Sciatic nerve (tissue), 2 donors: Measurements from ENCODE around the gene NEK9. TPM values are rescaled to one million over a fixed set of nuclear protein-coding genes. Genes with fewer than 3 reads are reported as not detected.
A peak's percentile ranks its signal among the peaks of the same experiment; 100 is the strongest.
"Not testable (repeated sequence)": the region's sequence is repeated elsewhere in the genome, so short reads cannot be mapped to it uniquely, and the experiment has no call there.

Experiments
- ATAC-seq: fragments of 200-7000 bp; cut with Tn5 transposase; one replicate; pipeline ENCODE4 v1.9.1; 2020; ENCODE audit warnings: mild to moderate bottlenecking, moderate library complexity
- DNase-seq: peaks from one replicate; pipeline ENCODE4 v3.0.0-alpha.2; 2020; ENCODE audit warnings: low spot score
- intact Hi-C: fragments of 100-400 bp; cut with DNase I; formaldehyde crosslinking; loops from one replicate; pipeline ENCODE4 v1.14.2; 2022
- total RNA-seq: library from RNA; stranded (reverse); fragmentation: NEBNext Ultra II Directional; extraction: Animal tissue kit (Norgen Biotek cat#: 25700); gene quantifications from one replicate; pipeline ENCODE4 v1.2.1, GENCODE V29; 2021
- donor health status: DM: no; HTN: no; CAD: no.
- donor health status: DM: no; HTN: no; CAD: no.

Gene NEK9
- total RNA-seq: 111 TPM

- ATAC-seq (peak; percentile 96), DNase-seq (peak; percentile 95)
- intact Hi-C loops: no loop called here
Measured at GRCh38 chr14:75126679-75127473, at the start of gene NEK9. TSS of gene NEK9 (minus strand) at chr14:75127048. CDS start at chr14:75126921, 127 bp downstream.

GRCh38 chr14:75176142-75176820 lies 49.4 kb upstream of the NEK9 start, which contains the start of gene TMED10:
TSS of gene TMED10 (minus strand) at chr14:75176612. CDS start at chr14:75176579, 33 bp downstream.
- DNase-seq (peak; percentile 96), ATAC-seq (peak; percentile 96)
- intact Hi-C loops: no loop called here

- no peak for DNase-seq
- no peak for ATAC-seq
- intact Hi-C loops: no loop called here
Measured at GRCh38 chr14:75175677-75176141, 48.9 kb upstream of the NEK9 start.

- ATAC-seq (no peak), DNase-seq (no peak)
- intact Hi-C loops: no loop called here
Measured at GRCh38 chr14:75174066-75174465, 47.2 kb upstream of the NEK9 start.

GRCh38 chr14:75170772-75171171 lies 43.9 kb upstream of the NEK9 start:
- intact Hi-C loops: no loop called here
- ATAC-seq (no peak), DNase-seq (no peak)

GRCh38 chr14:75168586-75169335 lies 41.9 kb upstream of the NEK9 start:
- no peak for ATAC-seq
- intact Hi-C loops: no loop called here
- no peak for DNase-seq

- intact Hi-C loops: no loop called here
- DNase-seq (no peak), ATAC-seq (no peak)
Measured at GRCh38 chr14:75167325-75167724, 40.5 kb upstream of the NEK9 start.

- intact Hi-C loops: no loop called here
- ATAC-seq: peak; percentile 90
- no peak for DNase-seq
Measured at GRCh38 chr14:75165586-75166391, 38.9 kb upstream of the NEK9 start.

GRCh38 chr14:75164809-75165208 lies 38.0 kb upstream of the NEK9 start:
- no peak for DNase-seq
- intact Hi-C loops: no loop called here
- ATAC-seq: no peak

- ATAC-seq: no peak
- intact Hi-C loops: no loop called here
- no peak for DNase-seq
Measured at GRCh38 chr14:75163677-75164076, 36.8 kb upstream of the NEK9 start.

GRCh38 chr14:75162631-75163030 lies 35.8 kb upstream of the NEK9 start:
- intact Hi-C loops: no loop called here
- DNase-seq (no peak), ATAC-seq (no peak)

GRCh38 chr14:75158843-75159614 lies 32.2 kb upstream of the NEK9 start:
- DNase-seq (no peak), ATAC-seq (no peak)
- intact Hi-C loops: no loop called here

- intact Hi-C loops: no loop called here
- ATAC-seq (no peak), DNase-seq (no peak)
Measured at GRCh38 chr14:75156901-75157300, 30.1 kb upstream of the NEK9 start.

- no peak for ATAC-seq
- DNase-seq: no peak
- intact Hi-C loops: no loop called here
Measured at GRCh38 chr14:75156111-75156510, 29.3 kb upstream of the NEK9 start.

- intact Hi-C loops: no loop called here
- ATAC-seq (no peak), DNase-seq (no peak)
Measured at GRCh38 chr14:75155169-75155568, 28.3 kb upstream of the NEK9 start.

GRCh38 chr14:75153295-75153694 lies 26.4 kb upstream of the NEK9 start:
- DNase-seq (no peak), ATAC-seq (no peak)
- intact Hi-C loops: no loop called here

- no peak for ATAC-seq
- intact Hi-C loops: no loop called here
- no peak for DNase-seq
Measured at GRCh38 chr14:75151851-75152250, 25.0 kb upstream of the NEK9 start.

GRCh38 chr14:75150637-75151036 lies 23.8 kb upstream of the NEK9 start:
- ATAC-seq, intact Hi-C loops, DNase-seq: not testable (repeated sequence)
